ENCODE data around the gene ANKRD17.
A peak's percentile ranks its signal among the peaks of the same experiment; 100 is the strongest.
"Not testable (repeated sequence)": the region's sequence is repeated elsewhere in the genome, so short reads cannot be mapped to it uniquely, and the experiment has no call there.

The ANKRD17 gene, protein sequence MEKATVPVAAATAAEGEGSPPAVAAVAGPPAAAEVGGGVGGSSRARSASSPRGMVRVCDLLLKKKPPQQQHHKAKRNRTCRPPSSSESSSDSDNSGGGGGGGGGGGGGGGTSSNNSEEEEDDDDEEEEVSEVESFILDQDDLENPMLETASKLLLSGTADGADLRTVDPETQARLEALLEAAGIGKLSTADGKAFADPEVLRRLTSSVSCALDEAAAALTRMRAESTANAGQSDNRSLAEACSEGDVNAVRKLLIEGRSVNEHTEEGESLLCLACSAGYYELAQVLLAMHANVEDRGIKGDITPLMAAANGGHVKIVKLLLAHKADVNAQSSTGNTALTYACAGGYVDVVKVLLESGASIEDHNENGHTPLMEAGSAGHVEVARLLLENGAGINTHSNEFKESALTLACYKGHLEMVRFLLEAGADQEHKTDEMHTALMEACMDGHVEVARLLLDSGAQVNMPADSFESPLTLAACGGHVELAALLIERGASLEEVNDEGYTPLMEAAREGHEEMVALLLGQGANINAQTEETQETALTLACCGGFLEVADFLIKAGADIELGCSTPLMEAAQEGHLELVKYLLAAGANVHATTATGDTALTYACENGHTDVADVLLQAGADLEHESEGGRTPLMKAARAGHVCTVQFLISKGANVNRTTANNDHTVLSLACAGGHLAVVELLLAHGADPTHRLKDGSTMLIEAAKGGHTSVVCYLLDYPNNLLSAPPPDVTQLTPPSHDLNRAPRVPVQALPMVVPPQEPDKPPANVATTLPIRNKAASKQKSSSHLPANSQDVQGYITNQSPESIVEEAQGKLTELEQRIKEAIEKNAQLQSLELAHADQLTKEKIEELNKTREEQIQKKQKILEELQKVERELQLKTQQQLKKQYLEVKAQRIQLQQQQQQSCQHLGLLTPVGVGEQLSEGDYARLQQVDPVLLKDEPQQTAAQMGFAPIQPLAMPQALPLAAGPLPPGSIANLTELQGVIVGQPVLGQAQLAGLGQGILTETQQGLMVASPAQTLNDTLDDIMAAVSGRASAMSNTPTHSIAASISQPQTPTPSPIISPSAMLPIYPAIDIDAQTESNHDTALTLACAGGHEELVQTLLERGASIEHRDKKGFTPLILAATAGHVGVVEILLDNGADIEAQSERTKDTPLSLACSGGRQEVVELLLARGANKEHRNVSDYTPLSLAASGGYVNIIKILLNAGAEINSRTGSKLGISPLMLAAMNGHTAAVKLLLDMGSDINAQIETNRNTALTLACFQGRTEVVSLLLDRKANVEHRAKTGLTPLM (N-terminal part only)

DNA sequence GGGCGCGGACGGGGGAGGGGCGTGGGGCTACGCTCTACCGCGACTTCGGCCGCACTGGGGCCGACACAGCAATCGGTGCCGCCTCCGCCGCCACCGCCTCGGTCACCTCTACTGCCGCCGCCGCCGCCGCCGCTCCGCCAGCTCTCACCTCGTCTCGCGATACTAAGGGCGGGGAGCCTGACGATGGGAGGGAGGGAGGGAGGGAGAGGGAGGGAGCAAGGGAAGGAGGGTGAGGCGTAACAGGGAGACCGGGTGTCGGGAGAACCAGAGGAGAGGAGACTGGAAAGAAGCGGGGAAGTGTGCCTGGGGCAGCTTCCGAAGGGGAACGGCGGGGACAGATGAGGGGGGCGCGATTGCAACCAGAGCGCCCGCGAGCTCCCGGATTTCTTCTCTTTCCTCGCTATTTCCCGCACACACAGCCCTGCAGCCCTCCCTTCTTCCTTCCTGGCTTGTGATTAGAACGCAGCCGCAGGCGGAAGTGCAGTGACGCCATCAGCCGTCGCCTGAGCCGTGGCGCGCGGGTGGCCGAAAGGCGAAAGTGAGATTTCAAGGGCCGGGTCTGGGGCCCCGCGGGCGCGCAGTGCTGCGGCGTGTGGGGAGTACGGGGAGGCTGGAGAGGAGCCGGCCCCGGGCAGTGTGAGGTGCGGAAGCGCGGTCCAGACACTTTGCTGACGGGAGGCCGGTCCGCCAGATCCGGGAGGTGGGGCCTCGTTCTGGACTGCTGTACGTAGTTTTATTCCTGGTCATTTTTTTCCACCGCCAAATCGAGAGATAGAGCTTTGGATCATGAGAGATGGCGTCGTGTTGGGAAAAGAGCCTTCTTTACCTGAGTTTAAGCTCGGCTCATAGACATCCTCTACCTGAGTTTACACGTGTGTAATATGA, at the start of gene ANKRD17:
TSS of gene ANKRD17 (minus strand) at position 113 of the 885 bp plus-strand sequence. CDS start 130 bp downstream, outside the sequence.
- DNase-seq (ENCODE audit: low read depth in 2 of 2), result peak; percentile 88

DNA sequence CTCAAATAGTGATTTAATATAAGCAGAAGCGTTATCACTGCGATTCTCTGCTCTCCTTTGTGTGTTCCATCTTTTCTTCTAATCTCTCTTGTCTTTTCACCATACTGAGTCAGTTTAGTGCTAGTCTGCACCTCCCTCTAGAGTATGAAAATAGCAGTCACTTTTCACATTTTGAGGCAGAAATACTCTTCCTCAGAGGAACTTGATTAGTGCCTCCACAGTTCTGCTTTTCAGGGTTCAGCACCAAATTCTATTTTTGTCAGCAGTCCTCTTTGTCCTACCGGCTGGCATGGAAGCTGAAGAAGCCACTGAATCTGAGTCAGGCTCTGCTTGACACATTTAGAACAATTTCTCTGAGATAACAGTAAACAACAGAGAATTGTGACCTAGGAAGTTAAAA, 49.7 kb upstream of the ANKRD17 start:
- no peak for DNase-seq (ENCODE audit: low read depth in 2 of 2)

DNA sequence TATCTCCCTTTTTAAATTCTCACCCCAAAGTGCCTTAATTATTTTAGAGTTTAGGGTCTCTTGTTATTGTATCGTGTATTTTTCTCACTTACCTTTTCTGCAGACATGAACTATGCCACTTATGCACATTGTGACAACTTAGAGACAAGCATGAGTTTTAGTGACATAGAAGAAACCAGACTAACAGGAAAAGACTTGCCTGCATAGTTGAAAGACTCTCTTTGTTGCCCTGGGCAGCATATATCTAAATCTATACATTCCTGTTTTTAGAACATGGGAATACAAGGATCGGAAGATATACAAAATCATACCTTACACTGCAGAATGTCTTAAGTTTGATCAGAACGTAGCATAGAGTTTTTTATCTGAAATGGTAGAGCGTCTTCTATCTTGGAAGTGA, 45.1 kb upstream of the ANKRD17 start:
- DNase-seq (ENCODE audit: low read depth in 2 of 2), result no peak

DNA sequence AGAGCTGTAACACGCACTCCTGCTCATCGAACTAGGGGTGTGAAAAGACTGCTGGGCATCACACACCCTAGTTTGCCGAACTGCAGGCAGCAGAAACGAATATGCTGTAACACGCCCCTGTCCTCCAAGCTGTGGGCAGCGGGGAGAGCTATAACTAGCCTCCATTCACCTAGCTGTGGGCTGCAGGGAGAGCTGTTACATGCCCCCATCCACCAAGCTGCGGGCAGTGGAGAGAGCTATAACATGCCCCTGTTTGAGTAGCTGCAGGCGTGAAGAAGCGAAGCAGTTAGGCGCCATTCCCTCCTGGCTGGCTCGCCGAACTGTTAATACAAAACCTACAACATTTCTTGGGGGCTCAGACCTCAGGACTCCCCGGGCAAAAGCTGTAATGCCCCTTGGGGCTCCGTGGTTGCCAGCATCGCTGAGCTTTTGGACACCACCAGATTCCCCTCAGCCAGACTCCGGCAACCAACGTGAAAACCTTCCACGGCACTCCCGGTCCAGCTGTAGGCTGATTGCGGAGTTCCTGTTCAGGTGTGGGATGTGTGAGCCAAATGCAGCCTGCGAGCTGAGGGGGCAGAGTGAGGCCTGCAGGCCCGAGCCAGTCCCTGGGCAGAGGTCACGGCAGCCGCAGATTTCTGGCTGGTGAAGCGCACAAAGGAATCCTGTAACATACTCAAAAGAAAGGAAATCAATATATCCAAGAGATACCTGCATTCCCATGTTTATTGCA, 41.1 kb upstream of the ANKRD17 start:
- no peak for DNase-seq (ENCODE audit: low read depth in 2 of 2)

DNA sequence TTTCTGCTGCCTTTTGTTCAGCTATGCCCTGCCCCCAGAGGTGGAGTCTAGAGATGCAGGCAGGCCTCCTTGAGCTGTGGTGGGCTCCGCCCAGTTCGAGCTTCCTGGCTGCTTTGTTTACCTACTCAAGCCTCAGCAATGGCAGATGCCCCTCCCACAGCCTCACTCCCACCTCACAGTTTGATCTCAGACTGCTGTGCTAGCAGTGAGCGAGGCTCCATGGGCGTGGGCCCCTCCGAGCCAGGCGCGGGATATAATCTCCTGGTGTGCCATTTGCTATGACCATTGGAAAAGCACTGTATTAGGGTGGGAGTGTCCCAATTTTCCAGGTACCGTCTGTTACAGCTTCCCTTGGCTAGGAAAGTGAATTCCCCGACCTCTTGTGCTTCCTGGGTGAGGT, 34.1 kb upstream of the ANKRD17 start:
- not testable (repeated sequence) for DNase-seq (ENCODE audit: low read depth in 2 of 2)

DNA sequence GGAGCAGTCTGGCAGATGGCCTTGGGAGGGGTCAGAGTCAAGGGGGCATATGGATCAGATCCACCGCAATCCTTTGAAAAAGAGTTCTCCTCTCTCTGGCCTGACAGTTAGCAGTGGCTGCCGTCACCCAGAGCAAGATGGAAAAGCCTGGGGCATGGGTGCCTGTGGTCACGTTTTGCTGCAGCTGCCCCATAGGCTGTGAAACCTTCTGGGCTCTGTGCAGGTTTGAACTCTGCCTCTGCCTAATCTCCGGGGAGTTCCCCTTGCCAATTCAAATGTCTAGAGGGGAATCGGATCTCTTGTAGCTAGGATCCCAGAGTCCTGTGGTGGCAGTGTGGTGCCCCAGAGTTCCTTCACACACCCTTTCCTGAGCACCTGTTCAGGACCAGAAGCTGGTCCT, 23.4 kb upstream of the ANKRD17 start:
- DNase-seq (ENCODE audit: low read depth in 2 of 2), result no peak

DNA sequence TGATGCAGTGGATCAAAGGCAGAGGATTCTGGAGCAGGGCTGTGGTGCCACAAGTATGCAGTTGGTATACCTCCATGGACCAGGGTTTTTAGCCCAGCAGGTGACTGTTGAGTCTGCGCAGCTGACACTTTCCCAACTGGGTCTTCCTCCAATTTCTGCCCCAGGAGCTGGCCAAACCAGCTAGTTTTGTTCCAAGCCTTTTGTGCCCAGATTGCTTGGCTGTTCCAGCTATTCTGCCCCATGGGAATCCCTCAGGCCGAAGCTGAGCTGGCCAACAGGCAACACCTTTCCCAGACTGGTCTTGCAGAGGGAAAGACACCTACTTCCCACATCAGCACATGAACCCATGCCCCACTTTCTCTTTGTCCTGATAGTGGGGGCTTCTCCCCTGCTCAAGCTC, 22.8 kb upstream of the ANKRD17 start:
- no peak for DNase-seq (ENCODE audit: low read depth in 2 of 2)

DNA sequence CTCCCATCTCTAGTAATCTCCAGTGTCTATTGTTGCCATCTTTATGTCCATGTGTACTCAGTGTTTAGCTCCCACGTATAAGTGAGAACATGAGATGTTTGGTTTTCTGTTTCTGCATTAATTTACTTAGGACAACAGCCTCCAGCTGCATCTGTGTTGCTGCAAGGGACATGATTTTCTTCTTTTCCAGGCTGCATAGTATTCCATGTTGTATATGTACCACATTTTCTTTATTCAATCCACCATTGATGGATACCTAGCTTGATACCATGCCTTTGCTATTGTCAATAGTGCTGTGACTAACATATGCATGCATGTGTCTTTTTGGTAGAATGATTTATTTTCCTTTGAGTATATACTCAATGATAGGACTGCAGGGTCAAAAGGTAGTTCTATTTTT, 18.6 kb upstream of the ANKRD17 start:
- no peak for DNase-seq (ENCODE audit: low read depth in 2 of 2)

DNA sequence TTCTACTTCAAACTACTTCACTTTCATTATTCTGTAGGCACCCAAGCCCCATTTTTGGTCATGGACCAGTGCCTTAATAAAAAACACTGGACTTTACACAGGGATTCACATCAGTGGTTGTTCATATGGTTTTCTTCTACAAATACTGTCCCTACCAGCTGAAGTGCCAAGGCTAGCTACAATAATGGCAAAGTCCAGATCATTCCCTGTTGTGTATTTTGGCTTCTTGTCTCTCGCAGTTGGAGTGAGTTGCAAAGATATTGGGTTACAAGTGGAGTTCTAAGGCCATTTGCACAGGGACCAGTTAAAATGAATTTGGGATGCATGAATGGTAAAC, 16.7 kb upstream of the ANKRD17 start:
- no peak for DNase-seq (ENCODE audit: low read depth in 2 of 2)

DNA sequence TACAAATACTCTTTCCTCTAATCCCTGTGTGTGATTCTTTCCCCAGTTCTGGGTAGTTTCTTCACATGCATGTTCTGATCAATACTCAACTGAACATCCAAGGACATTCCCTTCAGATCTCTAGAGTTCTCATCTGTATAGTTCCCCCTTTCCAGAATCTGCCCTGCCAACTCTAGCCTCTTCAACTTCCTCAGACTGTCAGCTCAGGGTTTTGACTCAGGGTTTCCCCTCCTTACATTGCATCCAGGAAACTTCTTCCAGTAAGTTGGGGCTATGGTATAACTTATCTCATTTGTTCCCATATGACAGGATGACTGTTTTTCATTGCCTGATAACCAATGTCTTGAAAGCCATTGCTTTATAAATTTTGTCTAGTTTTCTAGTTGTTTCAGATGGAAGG, 14.2 kb upstream of the ANKRD17 start:
- no peak for DNase-seq (ENCODE audit: low read depth in 2 of 2)

DNA sequence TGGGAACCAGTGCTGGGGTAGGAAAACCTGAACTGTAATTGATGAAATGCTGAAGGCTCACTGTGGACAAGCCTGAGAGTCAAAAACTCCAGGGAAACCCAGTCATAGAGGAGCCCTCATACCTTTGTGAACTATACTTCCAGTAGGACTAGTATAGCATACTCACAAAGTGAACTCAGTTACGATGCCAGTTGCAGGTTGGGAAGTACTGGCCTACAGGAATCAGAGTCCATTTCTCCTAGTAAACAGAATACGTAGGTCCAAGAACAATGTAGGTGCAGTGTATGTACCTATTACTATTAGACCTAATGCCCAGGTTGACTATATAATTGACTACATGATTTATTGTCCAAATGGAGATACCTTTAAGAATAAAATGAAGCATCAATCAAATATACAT, 8.5 kb upstream of the ANKRD17 start:
- DNase-seq (ENCODE audit: low read depth in 2 of 2), result no peak

DNA sequence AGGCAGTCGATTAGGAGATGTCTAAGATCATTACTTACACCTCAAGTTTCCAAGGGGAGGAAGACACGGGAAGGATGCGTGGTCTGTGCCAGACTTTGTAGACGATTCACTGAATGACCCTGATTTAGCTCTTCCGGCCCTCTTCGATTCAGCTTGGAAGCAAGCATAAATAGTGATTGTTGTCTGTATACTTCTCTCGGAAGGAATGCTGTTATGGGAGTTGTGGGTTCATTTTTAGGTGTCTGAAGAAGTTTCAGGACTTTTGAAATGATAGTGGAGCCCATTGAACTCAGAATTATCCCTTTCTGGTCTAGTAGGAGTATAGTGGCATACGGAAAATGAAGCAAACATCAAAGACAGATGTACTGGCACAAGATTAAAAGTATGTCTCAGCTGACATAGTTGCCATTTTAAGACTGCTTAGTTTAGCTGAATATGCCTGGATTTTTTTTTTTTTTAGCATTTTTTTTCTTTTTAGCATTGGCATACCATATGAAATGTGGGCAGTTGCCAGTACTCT, 1.0 kb upstream of the ANKRD17 start:
- DNase-seq (ENCODE audit: low read depth in 2 of 2), result peak; percentile 4 to 5

DNA sequence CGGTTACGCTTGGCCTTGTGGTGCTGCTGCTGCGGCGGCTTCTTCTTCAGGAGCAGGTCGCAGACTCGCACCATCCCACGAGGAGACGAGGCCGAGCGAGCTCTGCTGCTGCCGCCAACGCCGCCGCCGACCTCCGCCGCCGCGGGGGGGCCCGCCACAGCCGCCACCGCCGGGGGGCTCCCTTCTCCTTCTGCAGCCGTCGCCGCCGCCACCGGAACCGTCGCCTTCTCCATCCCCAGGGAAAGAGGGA, 237 bp downstream of the ANKRD17 start:
- DNase-seq (ENCODE audit: low read depth in 2 of 2), result no peak

DNA sequence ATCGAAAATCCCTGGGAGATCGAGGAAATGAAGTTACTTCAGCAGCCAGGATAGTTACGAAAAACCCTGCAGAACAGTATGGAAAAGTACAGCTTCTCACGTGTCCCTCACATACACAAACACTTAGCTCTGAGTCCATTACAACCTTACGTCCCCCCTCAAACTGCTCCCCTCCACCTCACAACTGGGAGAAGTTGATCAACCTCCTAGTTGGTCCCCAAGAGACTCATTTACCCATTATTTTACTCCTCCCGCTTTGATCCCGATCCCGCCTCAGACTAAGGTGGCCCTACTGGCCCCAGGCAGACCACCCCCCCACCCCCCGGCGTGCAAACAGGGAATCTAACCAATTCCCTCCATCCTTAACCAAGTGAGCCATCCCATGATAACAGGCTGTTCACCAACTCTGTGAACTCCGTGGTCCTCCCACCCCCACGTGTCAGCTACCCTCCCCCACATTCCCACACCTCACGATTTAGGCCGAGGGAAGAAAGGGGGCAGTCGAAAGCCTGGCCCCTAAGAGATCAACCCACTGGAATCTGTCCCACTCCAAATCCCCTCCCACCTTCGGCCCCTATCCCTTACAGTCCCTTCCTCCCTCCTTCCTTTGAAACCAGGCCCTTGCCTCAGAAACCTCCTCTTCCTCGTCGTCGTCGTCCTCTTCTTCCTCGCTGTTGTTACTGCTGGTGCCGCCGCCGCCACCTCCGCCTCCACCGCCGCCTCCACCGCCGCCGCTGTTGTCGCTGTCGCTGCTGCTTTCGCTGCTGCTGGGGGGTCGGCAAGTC, 755 bp downstream of the ANKRD17 start:
- peak; percentile 14 to 42 for DNase-seq (ENCODE audit: low read depth in 2 of 2)

DNA sequence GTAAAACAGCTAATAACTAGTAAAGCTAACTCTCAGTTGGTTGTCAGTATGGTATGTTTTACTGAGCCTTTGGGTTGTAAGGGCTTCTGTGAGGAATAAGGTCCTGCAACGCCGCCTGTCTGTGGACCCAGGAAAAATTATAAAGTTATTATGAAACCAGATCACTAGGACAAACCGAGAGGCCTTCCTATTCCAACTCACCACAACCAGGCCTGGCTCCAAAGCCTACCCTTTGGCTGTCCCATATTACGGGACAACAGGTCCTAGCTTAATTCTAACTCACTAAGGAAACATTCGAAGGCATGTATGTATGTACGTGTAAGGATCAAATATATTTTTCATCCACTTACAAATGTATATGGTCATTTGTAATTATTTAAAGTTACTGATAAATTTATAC, 1.4 kb downstream of the ANKRD17 start:
- peak; percentile 39 to 51 for DNase-seq (ENCODE audit: low read depth in 2 of 2)

DNA sequence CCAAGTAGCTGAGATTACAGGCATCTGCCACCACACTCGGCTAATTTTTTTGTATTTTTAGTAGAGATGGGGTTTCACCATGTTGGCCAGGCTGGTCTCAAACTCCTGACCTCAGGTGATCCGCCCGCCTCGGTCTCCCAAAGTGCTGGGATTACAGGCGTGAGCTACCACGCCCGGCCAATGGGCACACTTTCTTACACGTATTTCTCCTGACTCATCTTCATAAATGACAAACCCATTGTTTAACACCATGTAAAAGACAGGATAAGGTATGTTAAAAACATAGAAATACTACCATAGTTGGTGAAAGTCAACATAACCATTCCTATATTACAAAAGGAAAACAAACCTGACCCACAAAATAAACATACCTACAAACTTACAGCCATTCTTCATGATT, 2.8 kb downstream of the ANKRD17 start:
- DNase-seq (ENCODE audit: low read depth in 2 of 2), result not testable (repeated sequence)

DNA sequence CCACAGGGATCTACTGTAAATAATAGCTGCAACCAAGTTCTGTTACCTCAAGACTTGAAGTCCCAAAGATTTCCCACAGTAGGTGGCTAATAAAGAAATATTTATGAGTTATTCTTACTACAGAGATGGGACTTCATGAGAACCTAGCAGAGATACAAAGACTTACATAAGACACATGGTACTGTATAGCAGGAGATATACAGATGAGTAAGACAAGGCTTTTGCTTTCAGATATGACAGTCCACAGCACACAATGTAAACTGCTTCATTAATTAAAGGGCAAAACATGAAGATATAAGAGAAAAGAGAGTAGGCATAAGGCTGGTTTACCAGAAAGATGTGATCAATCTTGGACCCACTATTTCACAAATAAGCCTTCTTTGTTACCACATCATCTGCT, 6.6 kb downstream of the ANKRD17 start:
- DNase-seq (ENCODE audit: low read depth in 2 of 2), result no peak

DNA sequence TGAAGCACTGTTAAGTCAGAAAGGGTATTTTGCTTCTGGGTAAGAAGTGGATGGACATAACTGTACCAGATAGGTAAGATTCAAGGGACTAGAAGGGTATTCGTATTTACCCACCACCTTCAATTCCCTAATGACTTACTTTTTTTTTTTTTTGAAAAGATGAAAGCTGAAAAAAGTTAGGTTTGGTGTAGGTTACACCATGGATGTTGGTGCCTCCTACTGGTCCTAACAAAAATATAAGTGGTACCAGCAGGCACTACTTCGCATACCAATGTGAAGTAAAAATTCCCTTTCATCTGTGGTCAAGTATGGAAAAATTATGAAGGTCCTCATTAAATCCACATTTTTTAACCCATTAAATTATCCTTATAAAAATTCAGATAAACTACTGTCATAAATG, 7.2 kb downstream of the ANKRD17 start:
- DNase-seq (ENCODE audit: low read depth in 2 of 2), result no peak

DNA sequence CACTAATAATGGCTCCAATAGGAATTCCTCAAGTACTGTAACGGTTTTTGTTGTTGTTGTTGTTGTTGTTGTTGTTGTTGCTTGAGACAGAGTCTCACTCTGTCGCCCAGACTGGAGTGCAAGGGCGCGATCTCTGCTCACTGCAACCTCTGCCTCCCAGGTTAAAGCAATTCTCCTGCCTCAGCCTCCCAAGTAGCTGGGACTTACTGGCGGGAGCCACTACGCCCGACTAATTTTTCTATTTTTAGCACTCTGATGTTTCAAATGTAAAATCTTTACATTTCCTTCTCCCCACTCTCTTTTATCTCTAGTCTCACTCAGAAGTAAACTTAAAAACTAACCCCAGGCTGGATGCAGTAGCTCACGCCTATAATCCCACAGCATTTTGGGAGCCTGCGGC, 8.0 kb downstream of the ANKRD17 start:
- DNase-seq (ENCODE audit: low read depth in 2 of 2), result no peak

DNA sequence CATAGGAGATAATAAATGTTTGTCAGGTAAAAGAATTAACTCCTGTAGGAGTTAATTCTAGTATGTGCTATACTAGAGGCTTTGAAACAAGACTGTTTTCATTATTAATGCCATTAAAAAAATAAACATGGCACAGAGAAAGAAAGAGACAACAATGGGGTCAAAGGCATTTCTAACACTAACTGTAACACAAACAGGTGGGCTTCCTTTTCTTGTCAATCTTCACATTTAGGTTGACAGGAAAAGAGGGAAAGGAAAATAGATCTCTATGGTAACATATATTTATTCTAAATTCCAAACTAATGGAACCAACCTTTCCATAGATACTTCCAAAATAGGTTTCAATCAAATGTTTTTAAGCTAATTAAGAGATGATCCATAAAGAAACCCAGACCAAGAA, 9.8 kb downstream of the ANKRD17 start:
- no peak for DNase-seq (ENCODE audit: low read depth in 2 of 2)

Measured in stimulated activated CD4-positive, alpha-beta T cell treated with anti-CD3 and anti-CD28 coated beads, Interleukin-4, amount 100 ng/mL, for 48 hours (primary cell).